ENCODE measurements around the gene USP19.

USP19 gene

DNA sequence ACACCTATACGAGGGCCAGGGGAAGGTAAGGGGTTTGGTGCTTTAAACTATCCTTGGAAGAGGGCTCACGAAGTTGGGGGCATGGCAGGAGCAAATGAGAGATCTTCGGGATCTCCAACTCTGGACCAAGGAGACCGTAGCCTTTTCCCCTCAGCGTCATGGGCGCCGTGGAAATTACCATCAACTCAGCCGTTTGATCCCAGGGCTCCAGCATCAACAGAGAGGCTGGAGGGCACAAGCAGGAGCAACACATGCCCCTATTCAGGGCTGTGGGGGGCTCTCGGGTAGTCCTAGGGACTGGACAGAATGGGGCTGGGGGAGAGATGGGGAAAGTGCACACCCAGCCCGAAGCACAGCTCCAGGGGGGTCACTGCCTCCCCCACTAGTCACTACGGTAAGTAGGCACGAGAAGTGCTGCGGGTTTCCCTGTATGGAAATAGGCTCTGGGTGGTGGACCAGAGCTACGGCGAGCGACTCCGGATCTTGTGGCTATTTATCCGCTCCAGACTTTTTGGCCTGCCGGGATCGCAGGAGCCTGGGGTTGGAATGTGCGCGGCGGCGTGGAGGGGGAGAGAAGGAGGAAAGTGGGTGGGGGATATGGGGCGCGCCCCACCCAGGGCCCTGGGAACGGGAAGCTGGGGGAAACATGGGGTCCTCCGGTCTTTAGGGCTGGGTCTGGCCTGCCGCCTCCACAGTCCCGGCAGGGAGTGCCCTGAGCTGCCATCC lies 12.8 kb upstream of the USP19 start:
- no peak for DNase-seq

- no peak for DNase-seq
These were observed 12.0 kb upstream of the USP19 start, which contains the start of gene LAMB2 for GRCh38 chr3:49132437-49133225. TSS of gene LAMB2 (minus strand) at chr3:49133050. CDS start at chr3:49132867, 183 bp downstream.

- DNase-seq, result no peak
These were observed 11.4 kb upstream of the USP19 start for GRCh38 chr3:49132073-49132436.

- no peak for DNase-seq
These were observed 11.0 kb upstream of the USP19 start for GRCh38 chr3:49131576-49131975.

GRCh38 chr3:49131040-49131439 lies 10.4 kb upstream of the USP19 start:
- DNase-seq, result no peak

DNA sequence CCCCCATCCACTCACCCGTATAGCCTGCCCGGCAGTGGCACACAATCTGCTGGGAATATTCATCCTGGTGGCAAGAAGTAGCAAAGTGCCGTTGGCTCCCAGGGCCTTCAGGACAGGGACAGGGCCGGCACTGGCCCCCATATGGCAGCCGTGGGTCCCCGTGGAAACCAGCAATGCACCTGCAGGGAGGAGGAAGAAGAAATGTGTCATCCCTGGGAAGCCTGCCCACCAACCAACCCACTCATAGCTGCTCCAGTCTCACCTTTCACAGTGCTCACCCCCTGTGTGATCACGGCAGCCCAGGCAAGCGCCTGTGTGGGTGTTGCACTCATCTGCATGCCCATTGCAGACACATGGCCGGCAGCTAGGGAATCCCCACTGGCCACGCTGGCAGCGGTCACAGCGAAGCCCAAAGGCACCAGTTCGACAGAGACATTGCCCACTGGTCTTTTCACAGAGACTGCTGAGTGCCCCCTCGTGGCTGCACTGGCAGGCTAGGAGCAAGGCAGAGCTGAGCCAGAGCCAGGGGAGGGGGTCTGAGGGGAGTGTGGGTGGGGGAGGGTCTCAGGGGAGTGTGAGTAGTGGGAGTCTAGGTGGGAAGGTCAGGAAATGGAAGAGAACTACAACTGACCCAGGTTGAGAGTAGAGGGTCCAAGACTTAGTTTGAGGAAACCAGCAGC lies 4.5 kb upstream of the USP19 start:
- DNase-seq, result no peak

DNA sequence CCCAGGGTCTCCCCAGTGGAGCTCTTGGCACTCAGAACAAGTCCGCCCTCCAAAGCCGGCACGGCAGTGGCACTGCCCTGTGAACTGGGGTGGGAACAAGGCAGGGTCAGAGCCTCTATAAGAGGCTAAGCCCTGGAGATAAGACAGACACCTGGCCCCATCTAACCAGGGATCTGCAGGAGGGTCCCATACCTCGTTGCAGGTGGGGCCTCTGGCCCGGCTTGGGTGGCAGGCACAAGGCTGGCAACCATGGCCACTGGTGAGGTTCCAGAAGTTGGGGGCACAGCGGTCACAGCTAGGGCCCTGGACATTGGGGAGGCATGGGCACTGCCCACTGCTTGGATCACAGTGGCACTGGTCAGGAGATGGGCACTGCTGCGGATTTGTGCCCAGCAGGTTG lies 3.6 kb upstream of the USP19 start:
- no peak for DNase-seq

GRCh38 chr3:49123687-49124086 lies 3.1 kb upstream of the USP19 start:
- DNase-seq, result no peak

DNA sequence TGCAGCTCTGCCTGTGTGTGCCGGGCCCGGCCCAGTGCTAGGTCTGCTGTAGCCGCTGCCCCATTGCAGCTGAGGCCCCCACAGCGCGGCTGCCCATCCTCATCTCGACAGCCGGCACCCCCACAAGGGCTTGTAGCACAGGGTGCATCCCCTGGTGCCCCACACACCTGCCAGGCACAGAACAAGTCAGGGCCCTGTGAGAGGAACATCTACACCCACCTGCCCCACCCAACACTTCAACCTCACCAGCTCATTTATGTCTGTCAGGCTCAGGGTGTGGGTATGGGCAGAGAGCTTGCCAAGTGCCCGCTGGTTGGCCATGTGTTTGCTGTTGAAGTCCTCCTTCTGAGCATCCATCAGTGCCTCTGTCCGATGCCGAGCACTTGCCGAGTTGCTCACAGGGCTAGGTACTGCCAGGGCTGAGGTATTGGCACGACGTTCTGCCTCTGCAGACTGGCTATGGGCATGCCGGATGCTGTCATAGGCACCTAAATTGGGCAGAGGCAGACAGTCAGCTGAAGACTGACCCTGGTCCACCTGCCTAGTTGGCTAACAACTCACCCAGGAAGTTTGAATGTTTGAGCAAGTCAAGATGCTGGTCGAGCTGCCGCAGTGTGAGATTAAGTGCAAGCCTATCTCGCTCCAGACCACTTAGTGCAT lies 2.4 kb upstream of the USP19 start:
- DNase-seq, result no peak

DNA sequence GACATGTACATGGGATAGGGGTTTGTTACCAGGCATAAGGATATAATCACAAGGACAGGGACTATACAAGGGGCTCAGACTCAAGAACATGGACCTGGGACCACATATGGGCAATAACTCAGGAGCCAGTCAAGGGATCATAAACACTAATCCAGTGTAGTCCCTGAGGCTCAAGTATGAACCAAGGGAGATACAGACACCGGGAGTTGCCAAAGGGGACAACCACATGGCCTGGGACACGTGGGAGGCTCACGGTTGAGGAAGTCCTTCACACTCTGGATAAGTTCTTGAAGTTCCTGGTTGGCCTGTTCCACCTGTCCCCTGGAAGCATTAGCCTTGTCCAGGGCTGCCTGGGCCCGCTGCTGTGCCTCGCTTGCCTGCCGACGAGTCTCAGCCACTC lies 1.8 kb upstream of the USP19 start:
- no peak for DNase-seq

DNA sequence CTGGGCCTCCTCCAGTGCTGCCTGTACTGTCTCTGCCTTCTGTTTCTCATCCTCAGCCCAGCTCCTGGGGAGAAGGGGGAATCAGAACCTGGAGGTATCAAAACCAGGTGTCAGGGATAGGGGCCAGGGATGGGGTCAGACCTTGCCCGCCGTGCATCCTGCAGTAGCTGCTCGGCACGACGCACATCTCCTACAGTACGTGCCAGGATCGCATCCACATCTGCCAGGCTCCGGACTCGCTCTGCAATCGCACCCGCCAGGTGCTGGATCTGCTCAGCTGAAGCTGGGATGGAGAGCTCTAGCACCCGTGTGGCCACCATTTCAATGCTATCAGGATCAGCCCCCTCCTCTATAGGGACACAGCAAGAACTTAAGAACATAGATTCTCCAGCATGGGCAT lies 1.4 kb upstream of the USP19 start:
- DNase-seq, result no peak

- DNase-seq, result no peak
These were observed 611 bp upstream of the USP19 start for GRCh38 chr3:49121132-49121736.

GRCh38 chr3:49120096-49120437 lies 556 bp downstream of the USP19 start:
- DNase-seq, result peak; percentile 30

DNA sequence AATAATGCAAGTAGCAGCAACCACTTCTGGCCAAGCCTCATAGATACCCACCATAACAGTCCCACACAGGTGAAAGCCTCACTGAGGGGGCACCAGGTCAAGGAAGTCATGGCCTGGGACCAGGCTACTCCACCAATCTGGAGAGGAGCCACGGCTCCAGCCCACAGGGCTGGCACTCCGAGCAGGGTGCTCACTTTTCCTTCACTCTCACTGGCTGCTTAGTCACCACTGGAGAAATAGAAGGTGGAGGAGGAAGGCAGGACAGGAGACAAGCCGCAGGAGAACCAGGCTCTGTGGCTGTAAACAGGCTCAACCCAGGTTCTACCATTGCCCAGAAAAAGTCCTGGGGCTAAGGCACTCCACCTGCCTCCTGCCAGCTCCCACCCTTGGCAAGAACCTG lies 1.2 kb downstream of the USP19 start:
- DNase-seq, result no peak

DNA sequence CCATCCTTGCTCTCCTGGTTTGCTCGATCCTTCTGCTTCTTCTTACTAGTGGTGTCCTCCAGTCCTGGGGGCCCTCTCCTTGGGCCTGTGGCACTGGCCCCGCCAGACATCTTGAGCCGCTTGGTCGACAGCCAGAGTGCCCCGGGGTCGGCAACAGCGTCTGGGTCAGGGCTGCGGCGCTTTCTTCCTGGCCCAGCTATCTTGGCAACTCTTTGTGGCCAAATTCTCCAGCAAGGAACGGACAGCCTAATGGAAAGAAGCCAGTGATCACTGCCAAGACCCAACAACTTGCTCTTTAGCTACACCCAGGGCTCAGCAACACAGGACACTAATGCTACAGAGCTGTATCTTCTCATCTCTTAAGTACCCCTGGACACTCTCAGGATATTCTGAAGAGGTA lies 1.6 kb downstream of the USP19 start:
- no peak for DNase-seq

- DNase-seq, result no peak
These were observed 8.4 kb downstream of the USP19 start for GRCh38 chr3:49112262-49112661.

DNA sequence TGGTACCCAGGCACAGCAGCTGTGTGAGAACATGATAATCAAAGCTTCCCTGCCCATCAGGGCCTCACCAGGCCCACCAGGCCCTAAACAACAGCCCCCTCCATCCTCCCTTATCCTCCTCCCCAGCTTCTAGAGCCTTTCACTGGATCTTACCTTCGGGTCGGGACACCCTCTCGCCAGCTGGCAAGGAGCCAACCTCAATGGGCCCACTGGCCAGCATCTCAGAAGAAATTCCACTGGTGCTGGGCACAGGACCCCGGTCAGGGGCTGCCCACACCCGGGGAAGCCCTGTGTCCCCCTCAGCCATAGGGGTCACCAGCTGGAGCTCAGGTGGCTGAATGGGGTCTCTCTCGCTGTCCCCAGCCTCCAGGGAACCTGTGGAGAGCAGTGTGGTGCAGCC lies 9.3 kb downstream of the USP19 start:
- DNase-seq, result no peak

- no peak for DNase-seq
These were observed 9.8 kb downstream of the USP19 start for GRCh38 chr3:49110780-49111179.

- no peak for DNase-seq
These were observed 12.3 kb downstream of the USP19 start for GRCh38 chr3:49108346-49108745.

GRCh38 chr3:49104427-49105291 lies 16.0 kb downstream of the USP19 start, which contains the start of gene QARS1:
TSS of gene QARS1 (minus strand) at chr3:49104757. CDS start at chr3:49104733, 24 bp downstream.
- peak; percentile 87 for DNase-seq

DNA sequence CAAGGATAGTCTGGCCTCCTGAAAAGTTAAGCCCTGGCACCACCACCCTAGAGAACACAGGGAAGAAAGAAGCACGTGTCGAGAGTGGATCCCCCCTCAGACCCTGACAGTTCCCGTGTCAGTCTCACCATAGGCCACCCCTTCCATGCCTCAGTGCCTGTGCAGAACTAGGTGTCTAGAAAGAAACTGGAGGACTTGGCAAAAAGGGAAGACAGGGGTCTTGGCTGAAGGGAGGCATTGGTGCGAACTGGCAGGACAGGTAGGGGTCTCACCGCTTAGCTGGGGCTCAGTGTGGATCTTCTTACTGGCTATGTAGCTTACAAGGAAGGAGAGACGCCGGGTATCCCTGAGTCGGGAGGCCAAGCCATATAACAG lies 16.6 kb downstream of the USP19 start:
- DNase-seq, result no peak

DNA sequence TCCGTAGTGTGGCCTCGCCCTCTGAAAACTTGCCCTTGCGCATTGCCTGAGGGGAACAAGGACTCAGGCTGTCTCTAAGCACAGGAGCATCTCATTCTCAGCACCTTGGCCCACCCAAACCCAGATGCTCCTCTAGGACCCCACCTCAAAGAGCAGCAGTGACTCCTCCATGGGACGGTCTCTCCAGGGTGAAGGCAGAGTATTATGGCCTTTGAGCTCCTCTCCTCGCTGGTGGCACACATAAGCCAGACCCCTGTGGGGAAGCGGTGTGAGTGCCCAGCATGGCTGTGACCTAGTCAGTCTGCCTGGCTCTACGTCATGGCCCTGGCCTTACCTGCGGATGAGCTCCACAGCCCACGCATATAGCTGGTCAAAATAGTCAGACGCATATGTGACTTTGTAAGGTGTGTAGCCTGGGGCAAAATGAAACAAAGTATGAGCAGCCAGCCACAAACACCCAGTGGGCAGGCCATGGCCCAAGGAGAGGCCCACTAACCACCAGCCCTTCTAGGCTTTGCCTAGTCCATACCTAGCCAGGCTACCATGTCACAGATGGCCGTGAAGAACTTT lies 20.5 kb downstream of the USP19 start:
- no peak for DNase-seq
